Liver (tissue), 3 donors: Measurements from ENCODE around the gene CDC42EP2.
"Not testable (repeated sequence)": the region's sequence is repeated elsewhere in the genome, so short reads cannot be mapped to it uniquely, and the experiment has no call there.

Experiments used
- CTCF ChIP-seq: fragments of 150-350 bp; IDR thresholded peaks from 2 replicates; pipeline ENCODE4 v1.5.1; 2017; ENCODE audit warnings: improper control_type of control experiment, low read depth, low read length; ENCODE audit not compliant: missing input control
- FOXA1 ChIP-seq: IDR thresholded peaks from 2 replicates; pipeline ENCODE4 v1.6.1; 2016; ENCODE audit warnings: antibody characterized with exemption
- JUND ChIP-seq, 2 donors: IDR thresholded peaks; 2 replicates each; pipeline ENCODE4 v1.6.1; 2016; ENCODE audit warnings: antibody characterized with exemption in 2 of 2
- MAX ChIP-seq: IDR thresholded peaks from 2 replicates; pipeline ENCODE4 v1.6.1; 2016; ENCODE audit warnings: antibody characterized with exemption
- REST ChIP-seq: IDR thresholded peaks from 2 replicates; pipeline ENCODE4 v1.6.1; 2016; ENCODE audit warnings: antibody characterized with exemption, mild to moderate bottlenecking
- donor health status: healthy.
- donor health status: healthy.

GRCh38 chr11:65332591-65332990, 17.9 kb downstream of the CDC42EP2 start:
- TF ChIP-seq JUND (IDR thresholded peaks at IDR 0.05); CTCF; MAX; REST; FOXA1: not testable (repeated sequence)
